Coronary artery (tissue), 2 donors: ENCODE measurements around the gene SLC12A7.
A peak's percentile ranks its signal among the peaks of the same experiment; 100 is the strongest.

Experiments used
- DNase-seq: peaks from one replicate; pipeline ENCODE4 v3.0.0-alpha.2; 2017; ENCODE audit warnings: low spot score
- H3K27ac ChIP-seq, 2 donors: fragments of 200-600 bp; sonication (generic); one replicate each; pipeline ENCODE4 v1.5.1; 2016 to 2019
- H3K4me3 ChIP-seq: fragments of 200-600 bp; sonication (generic); 2 replicates; pipeline ENCODE4 v1.5.1; 2016; ENCODE audit warnings: mild to moderate bottlenecking, moderate library complexity
- CTCF ChIP-seq: fragments of 200-600 bp; sonication (generic); IDR thresholded peaks from one replicate; pipeline ENCODE4 v1.5.1; 2019; ENCODE audit warnings: antibody characterized with exemption

Gene SLC12A7

GRCh38 chr5:1012900-1013237 is 99.0 kb downstream of the SLC12A7 start:
- DNase-seq: no peak
- no peak for TF ChIP-seq CTCF
- no peak overlapping the region for H3K4me3 ChIP-seq
- no peak overlapping the region for H3K27ac ChIP-seq

DNA sequence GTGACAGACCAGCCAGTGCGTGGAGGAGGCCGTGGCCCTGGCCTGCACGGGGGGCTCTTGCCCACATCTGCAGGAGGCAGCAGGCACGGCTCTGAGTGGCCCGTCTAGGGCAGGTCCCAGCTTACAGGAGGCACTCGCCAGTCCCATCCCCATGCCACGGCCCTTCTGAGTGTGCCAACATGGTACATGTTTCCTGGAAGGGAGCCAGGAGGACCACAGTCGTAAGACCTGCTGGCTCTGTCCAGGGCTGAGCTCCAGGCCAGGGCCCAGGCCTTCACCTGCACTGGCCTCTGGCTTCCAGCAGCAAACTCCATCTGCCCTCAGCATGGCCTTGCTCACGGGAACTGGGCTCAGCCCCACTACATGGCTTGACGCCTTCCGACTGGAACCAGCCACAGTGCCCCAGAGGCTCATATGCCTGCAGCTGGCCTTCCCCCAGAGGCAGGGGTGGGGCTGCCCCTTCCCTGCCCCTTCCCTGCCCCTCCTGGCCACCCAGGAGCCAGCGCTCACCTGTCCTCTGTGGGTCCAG is 99.5 kb downstream of the SLC12A7 start:
- TF ChIP-seq CTCF: no peak
- Histone ChIP-seq H3K27ac (no peak overlapping the region), H3K4me3 (no peak overlapping the region)
- no peak for DNase-seq

DNA sequence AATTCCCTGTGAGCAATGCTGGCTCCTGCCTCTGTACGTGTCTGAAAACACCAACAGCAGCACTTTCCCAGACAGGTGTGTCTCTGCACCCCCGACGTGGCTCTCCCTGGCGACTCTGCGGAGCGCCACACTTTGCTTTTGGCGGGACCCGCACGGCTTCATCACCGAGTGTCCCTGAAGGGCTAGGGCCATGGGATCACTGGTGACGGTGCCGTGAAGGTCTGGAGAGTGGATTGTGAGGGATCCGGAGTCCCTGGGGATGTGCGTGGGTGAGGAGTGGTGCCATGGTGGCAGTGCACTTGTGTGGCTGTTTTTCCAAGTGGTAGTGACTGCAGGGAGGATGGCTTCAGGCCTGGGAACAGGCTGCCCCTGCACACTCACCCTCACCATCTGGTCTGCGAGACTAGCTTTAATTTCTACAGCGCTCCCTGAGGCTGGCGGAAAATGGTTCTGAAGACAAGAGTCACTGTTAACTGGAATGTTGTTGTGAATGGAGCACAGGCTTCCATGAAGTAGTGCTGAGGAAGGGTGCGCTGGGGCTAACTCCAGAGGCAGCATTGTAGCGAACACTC is 100.0 kb downstream of the SLC12A7 start:
- Histone ChIP-seq H3K4me3 (no peak overlapping the region), H3K27ac (no peak overlapping the region)
- no peak for DNase-seq
- TF ChIP-seq CTCF: no peak

DNA sequence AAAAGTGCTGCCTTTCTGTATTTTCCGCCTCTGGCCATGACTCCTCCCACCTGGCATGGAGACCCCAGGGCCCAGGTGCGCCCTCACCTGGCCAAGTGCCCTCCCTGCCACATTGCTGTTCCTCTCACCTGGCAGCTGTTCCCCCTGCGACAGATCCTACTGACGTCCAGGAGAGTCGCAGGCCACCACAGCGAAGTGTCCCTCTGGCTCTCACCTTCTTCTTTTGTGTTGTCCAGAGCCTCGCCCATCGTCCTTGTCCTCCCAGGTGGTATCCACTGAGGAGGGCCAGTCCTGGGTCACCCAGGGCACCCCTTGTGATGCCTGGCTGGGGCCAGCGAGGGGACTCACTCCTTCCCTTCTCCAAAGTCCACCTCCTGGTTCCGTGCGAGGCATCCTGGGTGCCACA is 100.6 kb downstream of the SLC12A7 start:
- no peak for DNase-seq
- H3K27ac ChIP-seq: no peak overlapping the region
- no peak overlapping the region for H3K4me3 ChIP-seq
- TF ChIP-seq CTCF: no peak

DNA sequence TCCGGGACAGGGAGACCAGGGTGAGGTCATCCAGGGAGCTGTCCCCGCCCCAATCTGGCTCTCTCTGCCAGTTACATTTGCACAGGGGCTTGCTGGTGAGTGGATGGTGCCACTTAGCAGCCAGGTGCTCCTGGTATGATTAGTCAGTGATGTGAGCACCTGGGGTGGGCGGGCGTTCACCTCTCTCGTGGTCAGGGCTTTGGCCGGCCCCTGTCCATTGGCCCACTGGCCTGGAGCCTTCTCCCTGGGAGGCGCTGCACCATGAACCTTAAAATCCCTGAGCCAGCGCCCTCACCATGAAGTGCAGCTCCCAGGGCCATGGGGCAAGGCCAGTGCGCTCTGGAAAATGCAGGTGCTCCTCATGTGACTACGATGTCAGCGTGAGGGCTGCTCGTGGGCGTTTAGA is 101.2 kb downstream of the SLC12A7 start:
- Histone ChIP-seq H3K27ac (no peak overlapping the region), H3K4me3 (no peak overlapping the region)
- no peak for TF ChIP-seq CTCF
- no peak for DNase-seq

GRCh38 chr5:1010181-1010510 is 101.7 kb downstream of the SLC12A7 start:
- no peak for DNase-seq
- no peak overlapping the region for H3K27ac ChIP-seq
- TF ChIP-seq CTCF: no peak
- no peak overlapping the region for H3K4me3 ChIP-seq

DNA sequence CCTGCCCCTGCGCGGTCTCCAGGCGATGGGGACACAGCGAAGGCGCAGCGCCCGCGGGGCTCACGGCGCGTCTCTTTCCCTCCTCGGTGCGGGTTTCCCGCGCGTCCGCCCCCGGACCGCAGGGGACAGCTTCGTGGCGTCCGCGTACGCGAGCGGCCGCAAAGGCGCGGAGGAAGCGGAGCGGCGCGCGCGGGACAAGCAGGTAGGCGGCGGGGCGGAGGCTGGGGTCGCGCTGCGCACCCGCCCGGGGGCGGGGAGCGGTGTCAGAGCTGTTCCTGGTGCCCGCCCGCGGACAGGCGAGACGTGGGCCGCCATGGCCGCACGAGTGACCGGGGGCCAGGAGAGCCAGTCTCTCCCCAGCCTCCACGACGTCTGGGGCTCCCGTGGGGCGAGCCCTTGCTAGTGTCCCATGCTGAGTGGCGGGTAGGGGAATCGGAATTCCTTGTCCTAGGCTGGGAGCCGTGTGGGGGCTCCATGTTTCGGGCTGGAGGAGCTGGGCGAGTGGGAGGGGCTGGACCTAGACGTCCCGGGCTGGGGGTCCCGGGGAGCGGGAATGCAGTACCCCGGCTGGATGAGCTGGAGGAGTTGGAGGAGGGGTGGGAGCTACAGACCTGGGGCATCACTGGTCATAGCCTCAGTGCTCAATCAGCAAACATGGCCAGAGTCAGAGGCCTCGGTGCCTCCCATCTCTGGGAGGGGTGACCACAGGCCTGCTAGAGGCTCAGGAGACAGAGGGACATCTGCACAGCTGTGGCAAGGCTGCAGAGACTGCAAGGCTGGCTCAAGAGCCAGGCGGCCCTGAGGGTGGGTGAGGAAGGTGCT is 102.3 kb downstream of the SLC12A7 start:
- no peak for TF ChIP-seq CTCF
- Histone ChIP-seq H3K27ac (no peak overlapping the region), H3K4me3 (peak overlapping the region; percentile 76)
- DNase-seq: no peak
